ENCODE measurements around the gene CASD1. TPM values are rescaled to one million over a fixed set of nuclear protein-coding genes. Genes with fewer than 3 reads are reported as not detected.

CASD1 gene
- total RNA-seq, 1 donor = 16.0 TPM

GRCh38 chr7:94559972-94560371 lies 50.4 kb downstream of the CASD1 start:
- H3K4me3 ChIP-seq (ENCODE audit: low read depth, low read length) = no peak overlapping the region
- DNase-seq (ENCODE audit: low read depth) = no peak
- TF ChIP-seq, protein P1, sequence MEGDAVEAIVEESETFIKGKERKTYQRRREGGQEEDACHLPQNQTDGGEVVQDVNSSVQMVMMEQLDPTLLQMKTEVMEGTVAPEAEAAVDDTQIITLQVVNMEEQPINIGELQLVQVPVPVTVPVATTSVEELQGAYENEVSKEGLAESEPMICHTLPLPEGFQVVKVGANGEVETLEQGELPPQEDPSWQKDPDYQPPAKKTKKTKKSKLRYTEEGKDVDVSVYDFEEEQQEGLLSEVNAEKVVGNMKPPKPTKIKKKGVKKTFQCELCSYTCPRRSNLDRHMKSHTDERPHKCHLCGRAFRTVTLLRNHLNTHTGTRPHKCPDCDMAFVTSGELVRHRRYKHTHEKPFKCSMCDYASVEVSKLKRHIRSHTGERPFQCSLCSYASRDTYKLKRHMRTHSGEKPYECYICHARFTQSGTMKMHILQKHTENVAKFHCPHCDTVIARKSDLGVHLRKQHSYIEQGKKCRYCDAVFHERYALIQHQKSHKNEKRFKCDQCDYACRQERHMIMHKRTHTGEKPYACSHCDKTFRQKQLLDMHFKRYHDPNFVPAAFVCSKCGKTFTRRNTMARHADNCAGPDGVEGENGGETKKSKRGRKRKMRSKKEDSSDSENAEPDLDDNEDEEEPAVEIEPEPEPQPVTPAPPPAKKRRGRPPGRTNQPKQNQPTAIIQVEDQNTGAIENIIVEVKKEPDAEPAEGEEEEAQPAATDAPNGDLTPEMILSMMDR (IDR thresholded peaks at IDR 0.05; ENCODE audit: insufficient read depth, low read depth, low read length) = no peak

- peak; percentile 32 for DNase-seq (ENCODE audit: low read depth)
- H3K4me3 ChIP-seq (ENCODE audit: low read depth, low read length) = no peak overlapping the region
- TF ChIP-seq, protein P1 (IDR thresholded peaks at IDR 0.05; ENCODE audit: insufficient read depth, low read depth, low read length) = no peak
These were observed 52.4 kb downstream of the CASD1 start for GRCh38 chr7:94561841-94562514.

DNA sequence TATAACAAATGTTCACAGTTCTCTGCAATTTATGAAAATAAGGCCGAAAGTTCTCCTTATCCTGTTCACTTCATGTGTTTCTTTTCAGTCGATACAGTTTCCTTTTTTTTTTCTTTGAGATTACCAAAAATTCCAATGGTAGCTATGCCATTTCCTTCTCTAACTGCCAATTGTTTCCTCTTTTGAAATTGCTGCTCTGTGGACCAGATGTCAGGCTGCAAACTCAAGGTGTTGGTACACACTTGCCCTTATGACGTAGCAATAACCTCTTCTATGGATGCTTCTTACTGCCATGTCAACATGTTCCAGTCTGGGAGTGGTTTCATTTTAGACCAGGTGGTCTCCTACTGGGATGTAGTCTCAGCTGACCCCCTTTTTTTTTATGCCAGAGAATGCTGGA lies 52.9 kb downstream of the CASD1 start:
- no peak overlapping the region for H3K4me3 ChIP-seq (ENCODE audit: low read depth, low read length)
- TF ChIP-seq, protein P1 (IDR thresholded peaks at IDR 0.05; ENCODE audit: insufficient read depth, low read depth, low read length) = no peak
- no peak for DNase-seq (ENCODE audit: low read depth)

GRCh38 chr7:94565247-94565894 lies 55.8 kb downstream of the CASD1 start:
- DNase-seq (ENCODE audit: low read depth) = no peak
- H3K4me3 ChIP-seq (ENCODE audit: low read depth, low read length) = no peak overlapping the region
- TF ChIP-seq, protein P1 (IDR thresholded peaks at IDR 0.05; ENCODE audit: insufficient read depth, low read depth, low read length) = no peak

GRCh38 chr7:94567396-94567795 lies 57.8 kb downstream of the CASD1 start:
- no peak overlapping the region for H3K4me3 ChIP-seq (ENCODE audit: low read depth, low read length)
- TF ChIP-seq, protein P1 (IDR thresholded peaks at IDR 0.05; ENCODE audit: insufficient read depth, low read depth, low read length) = no peak
- no peak for DNase-seq (ENCODE audit: low read depth)

DNA sequence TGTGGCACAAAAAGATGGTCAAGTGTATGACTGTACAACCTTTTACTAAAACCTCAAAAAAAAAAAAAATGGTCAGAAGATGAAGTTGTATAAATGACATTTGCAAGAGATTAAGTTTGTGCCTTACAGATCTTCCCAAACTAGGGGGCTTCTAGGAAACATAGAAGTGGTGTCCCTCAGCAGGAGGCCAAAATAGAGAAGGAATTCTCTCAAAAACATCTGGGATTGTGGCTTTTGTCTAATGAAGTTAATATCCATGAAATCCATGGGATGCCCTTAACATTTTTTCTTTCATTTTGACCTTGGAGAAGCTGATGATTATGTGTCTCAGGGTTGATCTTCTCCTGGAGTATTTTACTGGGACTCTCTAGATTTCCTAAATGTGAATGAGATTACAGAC lies 62.2 kb downstream of the CASD1 start:
- TF ChIP-seq, protein P1 (IDR thresholded peaks at IDR 0.05; ENCODE audit: insufficient read depth, low read depth, low read length) = no peak
- H3K4me3 ChIP-seq (ENCODE audit: low read depth, low read length) = no peak overlapping the region
- DNase-seq (ENCODE audit: low read depth) = no peak

Measured in fibroblast of villous mesenchyme (primary cell).